ENCODE results near the gene ENPP4. TPM values are rescaled to one million over a fixed set of nuclear protein-coding genes. Genes with fewer than 3 reads are reported as not detected.

ENPP4 gene
- total RNA-seq, 1 donor, result 6.5 TPM

GRCh38 chr6:46191961-46192360 lies 62.2 kb downstream of the ENPP4 start:
- H3K4me2 ChIP-seq (ENCODE audit: insufficient read depth, low read length), result peak overlapping the region; percentile 31
- H2AFZ ChIP-seq (ENCODE audit: low read length), result no peak overlapping the region
- no peaks in the 10 kb centered on the region for H3K36me3 ChIP-seq (ENCODE audit: insufficient read depth, low read length)
- TF ChIP-seq CTCF (IDR thresholded peaks at IDR 0.05; ENCODE audit: extremely low read depth, low read depth, low read length), result no peak
- no peaks in the 10 kb centered on the region for H3K9me3 ChIP-seq (ENCODE audit: low read depth, low read length)
- H3K27ac ChIP-seq (ENCODE audit: low read depth, low read length), result peak overlapping the region; percentile 31
- peak; percentile 83 for DNase-seq (ENCODE audit: insufficient read length, low spot score, missing footprints)
- H4K20me1 ChIP-seq (ENCODE audit: insufficient read depth, low read length), result no peaks in the 10 kb centered on the region
- peaks cover 16% of the 10 kb centered on the region for H3K4me1 ChIP-seq (ENCODE audit: insufficient read depth, low read length)
- no peak overlapping the region for H3K4me3 ChIP-seq (ENCODE audit: insufficient read depth, low read length)
- peaks cover 13% of the 10 kb centered on the region for H3K27me3 ChIP-seq (ENCODE audit: insufficient read depth, low read length)
- no peaks in the 10 kb centered on the region for H3K79me2 ChIP-seq (ENCODE audit: insufficient read depth, low read length)

Other genes starting within 250 kb of the ENPP4 start
- gene CLIC5, start 114.1 kb upstream of the ENPP4 start, total RNA-seq, result not detected in 2 replicates
- 2.5 and 5.3 TPM in 2 replicates for gene ENPP5, start 41.0 kb downstream of the ENPP4 start, total RNA-seq